ENCODE measurements around the gene VAT1L. TPM values are rescaled to one million over a fixed set of nuclear protein-coding genes. Genes with fewer than 3 reads are reported as not detected.

VAT1L gene
- total RNA-seq, 1 donor from 2014 or later = 4.8 TPM

DNA sequence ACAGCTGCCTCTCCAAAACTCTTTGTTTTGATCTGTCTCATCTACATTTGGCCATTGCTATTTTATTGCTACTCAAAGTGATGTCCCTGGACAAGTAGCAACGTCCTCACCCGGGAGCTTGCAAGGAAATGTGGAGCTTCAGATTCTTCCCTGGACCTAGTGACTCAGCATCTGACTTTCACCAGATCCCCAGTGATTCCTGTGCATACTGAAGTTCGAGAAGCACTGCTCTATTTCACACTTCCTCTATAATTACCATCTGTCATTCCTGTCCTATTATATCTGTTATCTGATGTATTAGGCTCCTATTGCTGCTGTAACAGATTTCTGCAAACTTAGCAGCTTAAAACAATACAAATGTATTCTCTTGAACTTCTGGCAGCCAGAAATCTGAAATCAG lies 28.5 kb upstream of the VAT1L start:
- Mint-ChIP-seq H3K4me3 (no peak overlapping the region), H3K27me3 (ENCODE audit: low read depth) (peaks cover 2% of the 10 kb centered on the region), H3K4me1 (peaks cover 6% of the 10 kb centered on the region), H3K36me3 (ENCODE audit: low read depth) (no peaks in the 10 kb centered on the region), H3K9me3 (peaks cover 8% of the 10 kb centered on the region), H3K27ac (ENCODE audit: unreplicated experiment) (no peak overlapping the region)
- no peak for DNase-seq (ENCODE audit: low read depth, low spot score)
- TF ChIP-seq, protein P1, sequence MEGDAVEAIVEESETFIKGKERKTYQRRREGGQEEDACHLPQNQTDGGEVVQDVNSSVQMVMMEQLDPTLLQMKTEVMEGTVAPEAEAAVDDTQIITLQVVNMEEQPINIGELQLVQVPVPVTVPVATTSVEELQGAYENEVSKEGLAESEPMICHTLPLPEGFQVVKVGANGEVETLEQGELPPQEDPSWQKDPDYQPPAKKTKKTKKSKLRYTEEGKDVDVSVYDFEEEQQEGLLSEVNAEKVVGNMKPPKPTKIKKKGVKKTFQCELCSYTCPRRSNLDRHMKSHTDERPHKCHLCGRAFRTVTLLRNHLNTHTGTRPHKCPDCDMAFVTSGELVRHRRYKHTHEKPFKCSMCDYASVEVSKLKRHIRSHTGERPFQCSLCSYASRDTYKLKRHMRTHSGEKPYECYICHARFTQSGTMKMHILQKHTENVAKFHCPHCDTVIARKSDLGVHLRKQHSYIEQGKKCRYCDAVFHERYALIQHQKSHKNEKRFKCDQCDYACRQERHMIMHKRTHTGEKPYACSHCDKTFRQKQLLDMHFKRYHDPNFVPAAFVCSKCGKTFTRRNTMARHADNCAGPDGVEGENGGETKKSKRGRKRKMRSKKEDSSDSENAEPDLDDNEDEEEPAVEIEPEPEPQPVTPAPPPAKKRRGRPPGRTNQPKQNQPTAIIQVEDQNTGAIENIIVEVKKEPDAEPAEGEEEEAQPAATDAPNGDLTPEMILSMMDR (conservative IDR thresholded peaks at IDR 0.05) = no peak

DNA sequence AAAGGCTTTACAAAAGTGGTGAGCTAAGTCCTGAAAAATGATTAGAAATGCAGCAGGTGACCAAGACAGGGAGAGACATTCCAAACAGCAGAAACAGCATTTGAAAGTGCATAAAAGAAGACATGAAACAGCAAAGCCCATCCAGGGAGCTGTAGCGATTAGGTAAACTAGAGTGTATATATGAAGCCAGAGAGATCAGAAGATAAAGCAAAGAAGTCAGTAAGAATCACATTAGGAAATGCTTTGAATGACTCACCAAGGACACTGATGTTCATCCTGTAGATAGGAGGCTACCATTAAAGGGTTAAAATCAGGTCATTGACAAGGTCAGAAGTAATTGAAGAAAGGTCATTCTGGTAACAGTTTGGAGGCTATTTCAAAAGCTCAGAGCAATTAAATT lies 27.6 kb upstream of the VAT1L start:
- Mint-ChIP-seq H3K4me1 (peaks cover 6% of the 10 kb centered on the region), H3K27ac (ENCODE audit: unreplicated experiment) (no peak overlapping the region), H3K4me3 (no peak overlapping the region), H3K36me3 (ENCODE audit: low read depth) (no peaks in the 10 kb centered on the region), H3K9me3 (peaks cover 8% of the 10 kb centered on the region), H3K27me3 (ENCODE audit: low read depth) (peaks cover 2% of the 10 kb centered on the region)
- no peak for DNase-seq (ENCODE audit: low read depth, low spot score)
- TF ChIP-seq, protein P1 (conservative IDR thresholded peaks at IDR 0.05) = no peak

DNA sequence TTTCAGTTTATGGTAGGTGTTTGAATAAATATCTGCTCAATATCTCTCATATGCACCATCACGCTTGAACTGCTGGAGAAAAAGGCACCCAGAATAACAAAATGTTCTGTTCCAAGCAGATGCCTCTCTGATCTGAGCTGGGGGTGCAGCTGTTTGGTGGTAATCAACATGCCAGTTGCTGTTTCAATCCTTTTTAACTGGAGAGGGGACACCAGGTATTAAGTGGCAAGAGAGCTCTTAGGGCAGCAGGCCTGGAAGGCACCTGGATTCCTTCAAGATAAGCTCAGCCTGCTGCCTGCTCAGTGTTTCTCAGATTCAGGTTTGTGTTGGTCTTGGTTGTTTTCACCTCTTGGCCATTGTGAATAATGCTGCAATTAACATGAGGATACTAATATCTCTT lies 27.2 kb upstream of the VAT1L start:
- DNase-seq (ENCODE audit: low read depth, low spot score) = no peak
- peaks cover 8% of the 10 kb centered on the region for H3K9me3 Mint-ChIP-seq
- no peak overlapping the region for H3K27ac Mint-ChIP-seq (ENCODE audit: unreplicated experiment)
- H3K36me3 Mint-ChIP-seq (ENCODE audit: low read depth) = no peaks in the 10 kb centered on the region
- H3K4me3 Mint-ChIP-seq = no peak overlapping the region
- TF ChIP-seq, protein P1 (conservative IDR thresholded peaks at IDR 0.05) = no peak
- no peaks in the 10 kb centered on the region for H3K27me3 Mint-ChIP-seq (ENCODE audit: low read depth)
- peaks cover 6% of the 10 kb centered on the region for H3K4me1 Mint-ChIP-seq

DNA sequence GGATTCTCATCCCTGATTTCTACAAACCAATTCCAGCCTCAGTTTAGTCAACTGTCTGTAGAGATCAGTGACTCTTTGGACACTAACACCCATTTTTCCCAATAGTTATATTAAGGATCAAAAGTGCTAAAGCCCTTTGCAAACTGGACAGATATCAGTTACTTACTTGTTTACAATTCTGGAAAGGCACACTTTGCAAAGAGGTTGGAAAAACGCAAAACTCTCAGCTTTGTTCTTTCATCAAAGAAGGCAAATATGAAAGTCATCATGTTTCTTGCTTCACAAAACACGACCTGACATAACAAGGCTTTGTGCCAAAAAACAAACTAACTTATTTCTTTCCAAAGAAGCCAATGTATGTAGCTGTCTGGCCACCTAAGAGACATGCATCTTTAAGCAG lies 26.1 kb upstream of the VAT1L start:
- Mint-ChIP-seq H3K4me3 (no peak overlapping the region), H3K36me3 (ENCODE audit: low read depth) (no peaks in the 10 kb centered on the region), H3K4me1 (peaks cover 6% of the 10 kb centered on the region), H3K27ac (ENCODE audit: unreplicated experiment) (no peak overlapping the region), H3K9me3 (peaks cover 8% of the 10 kb centered on the region), H3K27me3 (ENCODE audit: low read depth) (no peaks in the 10 kb centered on the region)
- no peak for DNase-seq (ENCODE audit: low read depth, low spot score)
- TF ChIP-seq, protein P1 (conservative IDR thresholded peaks at IDR 0.05) = no peak

GRCh38 chr16:77763994-77764393 lies 24.4 kb upstream of the VAT1L start:
- no peak overlapping the region for H3K4me3 Mint-ChIP-seq
- H3K9me3 Mint-ChIP-seq = peaks cover 5% of the 10 kb centered on the region
- DNase-seq (ENCODE audit: low read depth, low spot score) = no peak
- no peaks in the 10 kb centered on the region for H3K27me3 Mint-ChIP-seq (ENCODE audit: low read depth)
- H3K27ac Mint-ChIP-seq (ENCODE audit: unreplicated experiment) = no peak overlapping the region
- TF ChIP-seq, protein P1 (conservative IDR thresholded peaks at IDR 0.05) = no peak
- no peaks in the 10 kb centered on the region for H3K36me3 Mint-ChIP-seq (ENCODE audit: low read depth)
- H3K4me1 Mint-ChIP-seq = peaks cover 6% of the 10 kb centered on the region

GRCh38 chr16:77767211-77767610 lies 21.2 kb upstream of the VAT1L start:
- H3K9me3 Mint-ChIP-seq = peaks cover 5% of the 10 kb centered on the region
- no peak overlapping the region for H3K4me3 Mint-ChIP-seq
- H3K4me1 Mint-ChIP-seq = no peaks in the 10 kb centered on the region
- DNase-seq (ENCODE audit: low read depth, low spot score) = no peak
- no peak overlapping the region for H3K27ac Mint-ChIP-seq (ENCODE audit: unreplicated experiment)
- H3K27me3 Mint-ChIP-seq (ENCODE audit: low read depth) = peaks cover 3% of the 10 kb centered on the region
- TF ChIP-seq, protein P1 (conservative IDR thresholded peaks at IDR 0.05) = no peak
- H3K36me3 Mint-ChIP-seq (ENCODE audit: low read depth) = no peaks in the 10 kb centered on the region

Measured in neural crest cell (in vitro differentiated cells).